HCT116 (cell line): ENCODE measurements around the gene C9orf72. TPM values are rescaled to one million over a fixed set of nuclear protein-coding genes. Genes with fewer than 3 reads are reported as not detected.

Source experiments
- ATAC-seq: fragments of 200-7000 bp; cut with Tn5 transposase; 2 replicates; pipeline ENCODE4 v1.9.1; 2020; ENCODE audit warnings: mild to moderate bottlenecking, moderate library complexity
- BruUV-seq: library from RNA; stranded (reverse); fragments of 400-500 nt; replicated peaks from 2 replicates; lab custom pipeline; 2021; lab: Mats Ljungman, UMichigan
- CTCF ChIA-PET: fragments of 300-600 bp; sonication (Branson Sonifier 250); formaldehyde crosslinking; loops from one replicate; lab custom pipeline; 2021; ENCODE audit warnings: antibody characterized with exemption; lab: Charles Lee
- POLR2A ChIA-PET: fragments of 300-600, 350-600 bp; sonication (Branson Sonifier 250); formaldehyde crosslinking; loops from one replicate; lab custom pipeline; 2021; ENCODE audit warnings: antibody characterized with exemption; lab: Charles Lee
- RAD21 ChIA-PET, 2 experiments: fragments of 300-600 bp; sonication (Branson Sonifier 250); formaldehyde crosslinking; loops; one replicate each; lab custom pipeline; 2023; ENCODE audit warnings: low total read pairs in 2 of 2; ENCODE audit not compliant: uncharacterized antibody in 2 of 2, unreplicated experiment in 2 of 2, low non-redundant PET in 1 of 2; lab: Charles Lee
- DNase-seq: peaks from one replicate; pipeline ENCODE4 v3.0.0-alpha.2; 2010; ENCODE audit warnings: low read depth, low spot score
- H2AFZ ChIP-seq: fragments of 200-600 bp; shearing (Covaris generic), sonication (generic); 2 replicates; pipeline ENCODE4 v1.6.1; 2017; ENCODE audit warnings: low read depth, mixed run types, mixed read lengths, antibody characterized with exemption, low read length; ENCODE audit not compliant: poor library complexity, severe bottlenecking
- H3K27ac ChIP-seq: 2 replicates; pipeline ENCODE4 v1.5.1; 2012; ENCODE audit warnings: low read depth, low read length
- H3K27me3 ChIP-seq: fragments of 200-600 bp; sonication (generic); 2 replicates; pipeline ENCODE4 v1.6.1; 2016; ENCODE audit warnings: mixed run types, low read length, mixed read lengths; ENCODE audit not compliant: insufficient read depth
- H3K36me3 ChIP-seq, 2 experiments: fragments of 200-500 bp in 1 of 2; fragments of 200-600 bp in 1 of 2; sonication (Bioruptor generic) in 1 of 2; sonication (generic) in 1 of 2; 2 replicates each; pipeline versions ENCODE4 v1.5.1 to v1.6.1; 2014 to 2016; ENCODE audit warnings: low read length in 2 of 2, inconsistent platforms in 1 of 2, mixed read lengths in 1 of 2, mixed run types in 1 of 2; ENCODE audit not compliant: insufficient read depth in 2 of 2, control insufficient read depth in 1 of 2
- H3K4me1 ChIP-seq, 2 experiments: fragments of 200-600 bp in 1 of 2; sonication (generic) in 1 of 2; 2 replicates each; pipeline versions ENCODE4 v1.5.1 to v1.6.1; 2012 to 2017; ENCODE audit warnings: low read length in 2 of 2, inconsistent platforms in 1 of 2, mild to moderate bottlenecking in 1 of 2, mixed read lengths in 1 of 2, mixed run types in 1 of 2, moderate library complexity in 1 of 2; ENCODE audit not compliant: insufficient read depth in 2 of 2, control insufficient read depth in 1 of 2
- H3K4me2 ChIP-seq: fragments of 200-600 bp; sonication (generic); 2 replicates; pipeline ENCODE4 v1.6.1; 2017; ENCODE audit warnings: mixed run types, low read length, mixed read lengths
- H3K4me3 ChIP-seq, 2 experiments: fragments of 200-600 bp in 1 of 2; sonication (generic) in 1 of 2; replicated peaks in 1 of 2; 2 replicates each; pipeline ENCODE4 v1.5.1; 2011 to 2016; ENCODE audit warnings: low read length in 2 of 2, control low read depth in 1 of 2, low read depth in 1 of 2, mild to moderate bottlenecking in 1 of 2, mixed read lengths in 1 of 2, mixed run types in 1 of 2
- H3K79me2 ChIP-seq: fragments of 200-600 bp; sonication (generic); 2 replicates; pipeline ENCODE4 v1.6.1; 2017; ENCODE audit warnings: mild to moderate bottlenecking, mixed run types, low read length, moderate library complexity, mixed read lengths; ENCODE audit not compliant: insufficient read depth
- H3K9ac ChIP-seq: fragments of 200-600 bp; sonication (generic); 2 replicates; pipeline ENCODE4 v1.6.1; 2016; ENCODE audit warnings: low read length, mixed read lengths
- H3K9me2 ChIP-seq: fragments of 200-600 bp; sonication (generic), shearing (Covaris generic); 2 replicates; pipeline ENCODE4 v1.6.1; 2017; ENCODE audit warnings: mixed run types, mild to moderate bottlenecking, moderate library complexity; ENCODE audit not compliant: insufficient read depth
- H3K9me3 ChIP-seq, 2 experiments: fragments of 200-500 bp in 1 of 2; fragments of 200-600 bp in 1 of 2; sonication (Bioruptor generic) in 1 of 2; sonication (generic) in 1 of 2; 2 replicates each; pipeline ENCODE4 v1.6.1; 2014 to 2017; ENCODE audit warnings: low read length in 2 of 2, mixed read lengths in 2 of 2, inconsistent platforms in 1 of 2, low read depth in 1 of 2, mild to moderate bottlenecking in 1 of 2, mixed run types in 1 of 2, moderate library complexity in 1 of 2; ENCODE audit not compliant: control insufficient read depth in 1 of 2, insufficient read depth in 1 of 2
- H4K20me1 ChIP-seq: fragments of 200-600 bp; sonication (generic), shearing (Covaris generic); 2 replicates; pipeline ENCODE4 v1.6.1; 2017; ENCODE audit warnings: mixed run types, mild to moderate bottlenecking, moderate library complexity; ENCODE audit not compliant: insufficient read depth
- CBX3 ChIP-seq: IDR thresholded peaks from 2 replicates; pipeline ENCODE4 v1.6.1; 2012; ENCODE audit warnings: low read depth
- CEBPB ChIP-seq: IDR thresholded peaks from 2 replicates; pipeline ENCODE4 v1.6.1; 2012; ENCODE audit warnings: low read depth
- EGR1 ChIP-seq: IDR thresholded peaks from 2 replicates; pipeline ENCODE4 v1.6.1; 2012; ENCODE audit warnings: low read depth
- ELF1 ChIP-seq: IDR thresholded peaks from 2 replicates; pipeline ENCODE4 v1.6.1; 2012; ENCODE audit warnings: low read depth, borderline replicate concordance
- EZH2phosphoT487 ChIP-seq: fragments of 200-600 bp; IDR thresholded peaks from 2 replicates; pipeline ENCODE4 v1.6.1; 2018; ENCODE audit warnings: antibody characterized with exemption, borderline replicate concordance
- FOSL1 ChIP-seq: IDR thresholded peaks from 2 replicates; pipeline ENCODE4 v1.6.1; 2012; ENCODE audit warnings: low read depth
- JUND ChIP-seq: IDR thresholded peaks from 2 replicates; pipeline ENCODE4 v1.6.1; 2012
- POLR2A ChIP-seq: IDR thresholded peaks from 2 replicates; pipeline ENCODE4 v1.7.0; 2011; ENCODE audit warnings: borderline replicate concordance; ENCODE audit not compliant: insufficient read depth, insufficient read length; ENCODE audit errors: extremely low read depth
- POLR2AphosphoS5 ChIP-seq: IDR thresholded peaks from 2 replicates; pipeline ENCODE4 v1.6.1; 2011; ENCODE audit warnings: mild to moderate bottlenecking, low read depth, low read length, moderate library complexity
- RAD21 ChIP-seq: IDR thresholded peaks from 2 replicates; pipeline ENCODE4 v1.6.1; 2012; ENCODE audit warnings: low read depth, mild to moderate bottlenecking
- SIN3A ChIP-seq: IDR thresholded peaks from 2 replicates; pipeline ENCODE4 v1.6.1; 2012; ENCODE audit warnings: low read depth
- SP1 ChIP-seq: IDR thresholded peaks from 2 replicates; pipeline ENCODE4 v1.6.1; 2012; ENCODE audit warnings: low read depth
- SRF ChIP-seq: IDR thresholded peaks from 2 replicates; pipeline ENCODE4 v1.6.1; 2012; ENCODE audit warnings: low read depth
- TCF7L2 ChIP-seq: IDR thresholded peaks from 2 replicates; pipeline ENCODE4 v1.7.0; 2011; ENCODE audit warnings: borderline replicate concordance, inconsistent platforms; ENCODE audit not compliant: insufficient read depth, insufficient read length; ENCODE audit errors: extremely low read depth
- YY1 ChIP-seq: IDR thresholded peaks from 2 replicates; pipeline ENCODE4 v1.6.1; 2011; ENCODE audit warnings: low read length, low read depth, moderate library complexity, mild to moderate bottlenecking; ENCODE audit not compliant: insufficient replicate concordance; ENCODE audit errors: extremely low read depth
- ZFX ChIP-seq: fragments of 450-650 bp; IDR thresholded peaks from 2 replicates; pipeline ENCODE4 v1.6.1; 2017
- ZNF274 ChIP-seq: fragments of 200-500 bp; sonication (Bioruptor generic); IDR thresholded peaks from 2 replicates; pipeline ENCODE4 v1.6.1; 2014; ENCODE audit warnings: mild to moderate bottlenecking, low read depth, low read length, inconsistent platforms
- intact Hi-C: fragments of 100-400 bp; cut with micrococcal nuclease; formaldehyde crosslinking; loops from 2 replicates; pipeline ENCODE4 v1.10.0; 2022
- total RNA-seq: library from RNA; stranded (reverse); gene quantifications from one replicate; pipeline ENCODE4 v1.2.1, GENCODE V29; 2021; ENCODE audit not compliant: unreplicated experiment
- TF ChIP-seq, protein P1 (sequence below): IDR thresholded peaks from 2 replicates; pipeline ENCODE4 v1.6.1; 2012
- TF ChIP-seq, protein P2 (sequence below): IDR thresholded peaks from 2 replicates; pipeline ENCODE4 v1.6.1; 2012; ENCODE audit warnings: low read depth
- TF ChIP-seq, protein P3 (sequence below): IDR thresholded peaks from 2 replicates; pipeline ENCODE4 v1.6.1; 2012

Gene C9orf72
- total RNA-seq, 1 experiment from 2014 or later, result 12.0 TPM

DNA sequence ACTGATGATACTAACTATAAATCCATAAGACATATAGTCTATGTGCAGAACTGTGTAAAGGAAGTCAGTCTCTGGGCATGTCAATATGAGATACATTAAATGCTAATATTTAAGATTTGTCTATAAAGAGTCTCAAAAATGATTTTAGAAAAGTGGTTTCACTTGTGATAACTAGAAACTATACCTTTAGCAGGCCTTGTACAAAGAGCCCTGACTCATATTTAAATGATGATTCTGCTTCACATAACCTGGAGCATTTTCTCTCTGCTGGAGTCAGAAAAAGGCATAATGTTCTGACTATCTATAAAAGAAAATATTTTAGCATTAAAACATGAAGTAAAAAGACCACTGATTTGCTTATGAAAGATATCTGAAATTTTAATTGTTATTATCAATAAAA, 15.0 kb downstream of the C9orf72 start (continued):
- TF ChIP-seq ZNF274 (no peak), SP1 (no peak), POLR2AphosphoS5 (no peak), YY1 (no peak)
- TF ChIP-seq, protein P1, sequence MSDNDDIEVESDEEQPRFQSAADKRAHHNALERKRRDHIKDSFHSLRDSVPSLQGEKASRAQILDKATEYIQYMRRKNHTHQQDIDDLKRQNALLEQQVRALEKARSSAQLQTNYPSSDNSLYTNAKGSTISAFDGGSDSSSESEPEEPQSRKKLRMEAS, result no peak

DNA sequence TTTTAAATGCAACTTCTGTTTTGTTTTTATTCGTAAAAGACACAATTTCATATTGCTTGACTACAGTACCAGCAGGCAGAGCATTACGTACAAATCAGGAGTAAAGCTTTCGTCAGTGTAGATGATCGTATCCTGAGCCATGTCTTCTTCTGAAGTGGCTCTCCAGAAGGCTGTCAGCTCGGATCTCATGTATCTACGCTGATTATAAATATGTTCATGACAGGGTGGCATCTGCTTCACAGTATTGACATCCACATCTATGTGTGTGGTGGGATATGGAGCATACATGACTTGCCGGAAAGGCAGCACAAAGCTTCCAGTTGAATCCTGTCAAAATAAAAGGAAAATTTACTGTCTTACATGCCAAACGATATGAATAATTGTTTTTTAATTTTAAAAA, 16.8 kb downstream of the C9orf72 start:
- Histone ChIP-seq H3K79me2 (no peaks in the 10 kb centered on the region), H3K9me3 (no peaks in the 10 kb centered on the region), H3K27me3 (no peaks in the 10 kb centered on the region), H3K4me1 (no peaks in the 10 kb centered on the region), H3K36me3 (peaks cover 0 to 4% of the 10 kb centered on the region in 2 experiments; a peak in 1 of 4 replicates), H3K9me2 (no peaks in the 10 kb centered on the region), H3K4me3 (no peak overlapping the region), H3K27ac (no peak overlapping the region), H2AFZ (no peak overlapping the region), H4K20me1 (no peaks in the 10 kb centered on the region; the same call in 1 of the 2 replicates), H3K4me2 (no peak overlapping the region), H3K9ac (no peak overlapping the region)
- ATAC-seq (no peak), DNase-seq (no peak)
- CTCF ChIA-PET, result no interaction called here
- intact Hi-C loops, result no loop called here
- no TSS peak for BruUV-seq
- POLR2A ChIA-PET, result no interaction called here
- TF ChIP-seq JUND (no peak), ELF1 (no peak), SRF (no peak), YY1 (no peak), SP1 (no peak), CBX3 (no peak), ZNF274 (no peak), TCF7L2 (no peak), EGR1 (no peak), CEBPB (no peak), EZH2phosphoT487 (no peak), SIN3A (no peak), POLR2A (no peak), RAD21 (no peak), FOSL1 (no peak), POLR2AphosphoS5 (no peak), ZFX (no peak)
- TF ChIP-seq, protein P2, sequence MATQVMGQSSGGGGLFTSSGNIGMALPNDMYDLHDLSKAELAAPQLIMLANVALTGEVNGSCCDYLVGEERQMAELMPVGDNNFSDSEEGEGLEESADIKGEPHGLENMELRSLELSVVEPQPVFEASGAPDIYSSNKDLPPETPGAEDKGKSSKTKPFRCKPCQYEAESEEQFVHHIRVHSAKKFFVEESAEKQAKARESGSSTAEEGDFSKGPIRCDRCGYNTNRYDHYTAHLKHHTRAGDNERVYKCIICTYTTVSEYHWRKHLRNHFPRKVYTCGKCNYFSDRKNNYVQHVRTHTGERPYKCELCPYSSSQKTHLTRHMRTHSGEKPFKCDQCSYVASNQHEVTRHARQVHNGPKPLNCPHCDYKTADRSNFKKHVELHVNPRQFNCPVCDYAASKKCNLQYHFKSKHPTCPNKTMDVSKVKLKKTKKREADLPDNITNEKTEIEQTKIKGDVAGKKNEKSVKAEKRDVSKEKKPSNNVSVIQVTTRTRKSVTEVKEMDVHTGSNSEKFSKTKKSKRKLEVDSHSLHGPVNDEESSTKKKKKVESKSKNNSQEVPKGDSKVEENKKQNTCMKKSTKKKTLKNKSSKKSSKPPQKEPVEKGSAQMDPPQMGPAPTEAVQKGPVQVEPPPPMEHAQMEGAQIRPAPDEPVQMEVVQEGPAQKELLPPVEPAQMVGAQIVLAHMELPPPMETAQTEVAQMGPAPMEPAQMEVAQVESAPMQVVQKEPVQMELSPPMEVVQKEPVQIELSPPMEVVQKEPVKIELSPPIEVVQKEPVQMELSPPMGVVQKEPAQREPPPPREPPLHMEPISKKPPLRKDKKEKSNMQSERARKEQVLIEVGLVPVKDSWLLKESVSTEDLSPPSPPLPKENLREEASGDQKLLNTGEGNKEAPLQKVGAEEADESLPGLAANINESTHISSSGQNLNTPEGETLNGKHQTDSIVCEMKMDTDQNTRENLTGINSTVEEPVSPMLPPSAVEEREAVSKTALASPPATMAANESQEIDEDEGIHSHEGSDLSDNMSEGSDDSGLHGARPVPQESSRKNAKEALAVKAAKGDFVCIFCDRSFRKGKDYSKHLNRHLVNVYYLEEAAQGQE, result no peak
- TF ChIP-seq, protein P3, sequence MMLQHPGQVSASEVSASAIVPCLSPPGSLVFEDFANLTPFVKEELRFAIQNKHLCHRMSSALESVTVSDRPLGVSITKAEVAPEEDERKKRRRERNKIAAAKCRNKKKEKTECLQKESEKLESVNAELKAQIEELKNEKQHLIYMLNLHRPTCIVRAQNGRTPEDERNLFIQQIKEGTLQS, result no peak
- TF ChIP-seq, protein P1, result no peak
- TF ChIP-seq, all 23 proteins: peak for 0
- RAD21 ChIA-PET, result no interaction called here
